Activated CD8-positive, alpha-beta T cell treated with anti-CD3 and anti-CD28 coated beads for 36 hours (primary cell): ENCODE measurements around the gene PFKFB3. TPM values are rescaled to one million over a fixed set of nuclear protein-coding genes. Genes with fewer than 3 reads are reported as not detected.
A peak's percentile ranks its signal among the peaks of the same experiment; 100 is the strongest.

Experiments used
- ATAC-seq: fragments of 200-7000 bp; cut with Tn5 transposase; one replicate; pipeline ENCODE4 v1.10.0; 2021; ENCODE audit warnings: mild to moderate bottlenecking, moderate library complexity
- CTCF ChIA-PET: fragments of 350-600 bp; sonication (Branson Sonifier 250); formaldehyde crosslinking; loops from one replicate; lab custom pipeline; 2021; ENCODE audit warnings: antibody characterized with exemption; lab: Charles Lee
- POLR2A ChIA-PET: fragments of 350-600 bp; sonication (Branson Sonifier 250); formaldehyde crosslinking; loops from one replicate; lab custom pipeline; 2021; ENCODE audit warnings: antibody characterized with exemption; lab: Charles Lee
- DNase-seq: peaks from one replicate; pipeline ENCODE4 v3.0.0-alpha.2; 2020
- H3K27ac Mint-ChIP-seq: one replicate; pipeline ENCODE4 v1.8.0; 2021; ENCODE audit warnings: mild to moderate bottlenecking, mixed read lengths
- H3K27me3 Mint-ChIP-seq: one replicate; pipeline ENCODE4 v1.8.0; 2021; ENCODE audit warnings: mixed read lengths
- H3K36me3 Mint-ChIP-seq: one replicate; pipeline ENCODE4 v1.8.0; 2021; ENCODE audit warnings: low read depth, mixed read lengths
- H3K4me1 Mint-ChIP-seq: one replicate; pipeline ENCODE4 v1.8.0; 2021; ENCODE audit warnings: low read depth, mixed read lengths
- H3K4me3 Mint-ChIP-seq: one replicate; pipeline ENCODE4 v1.8.0; 2021; ENCODE audit warnings: mild to moderate bottlenecking, moderate library complexity, mixed read lengths
- H3K9me3 Mint-ChIP-seq: one replicate; pipeline ENCODE4 v1.8.0; 2021; ENCODE audit warnings: mixed read lengths
- intact Hi-C: fragments of 100-400 bp; cut with micrococcal nuclease; formaldehyde crosslinking; loops from one replicate; pipeline ENCODE4 v1.10.0; 2022
- total RNA-seq, 2 experiments: library from RNA; stranded (reverse); gene quantifications; one replicate each; pipeline ENCODE4 v1.2.3, GENCODE V29; 2021
- TF ChIP-seq, protein P1 (sequence below): fragments of 200-600 bp; IDR thresholded peaks from one replicate; pipeline ENCODE4 v1.8.0; 2022; ENCODE audit warnings: antibody characterized with exemption, mild to moderate bottlenecking

Gene PFKFB3
- total RNA-seq, 2 experiments from 2014 or later, result 107 to 117 TPM

DNA sequence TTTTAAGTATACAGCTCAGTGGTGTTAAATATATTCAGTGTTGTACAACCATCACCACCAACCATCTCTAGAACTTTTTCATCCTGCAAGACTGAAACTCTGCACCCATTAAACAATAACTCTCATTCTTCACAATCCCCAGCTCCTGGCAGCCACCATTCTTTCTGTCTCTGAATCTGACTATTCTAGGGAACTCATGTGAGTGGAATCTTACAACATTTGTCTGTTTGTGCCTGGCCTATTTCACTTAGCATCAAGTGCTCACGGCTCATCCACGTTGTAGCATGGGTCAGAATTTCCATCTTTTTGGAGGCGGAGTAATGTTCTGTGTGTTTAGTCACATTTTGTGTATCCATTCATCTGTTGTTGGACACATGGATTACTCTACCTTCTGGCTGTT is 40.8 kb upstream of the PFKFB3 start:
- Mint-ChIP-seq H3K4me1 (peaks cover 43% of the 10 kb centered on the region), H3K27me3 (no peaks in the 10 kb centered on the region), H3K9me3 (no peaks in the 10 kb centered on the region), H3K4me3 (no peak overlapping the region), H3K36me3 (peaks cover 20% of the 10 kb centered on the region), H3K27ac (peak overlapping the region; percentile 31)
- TF ChIP-seq, protein P1, sequence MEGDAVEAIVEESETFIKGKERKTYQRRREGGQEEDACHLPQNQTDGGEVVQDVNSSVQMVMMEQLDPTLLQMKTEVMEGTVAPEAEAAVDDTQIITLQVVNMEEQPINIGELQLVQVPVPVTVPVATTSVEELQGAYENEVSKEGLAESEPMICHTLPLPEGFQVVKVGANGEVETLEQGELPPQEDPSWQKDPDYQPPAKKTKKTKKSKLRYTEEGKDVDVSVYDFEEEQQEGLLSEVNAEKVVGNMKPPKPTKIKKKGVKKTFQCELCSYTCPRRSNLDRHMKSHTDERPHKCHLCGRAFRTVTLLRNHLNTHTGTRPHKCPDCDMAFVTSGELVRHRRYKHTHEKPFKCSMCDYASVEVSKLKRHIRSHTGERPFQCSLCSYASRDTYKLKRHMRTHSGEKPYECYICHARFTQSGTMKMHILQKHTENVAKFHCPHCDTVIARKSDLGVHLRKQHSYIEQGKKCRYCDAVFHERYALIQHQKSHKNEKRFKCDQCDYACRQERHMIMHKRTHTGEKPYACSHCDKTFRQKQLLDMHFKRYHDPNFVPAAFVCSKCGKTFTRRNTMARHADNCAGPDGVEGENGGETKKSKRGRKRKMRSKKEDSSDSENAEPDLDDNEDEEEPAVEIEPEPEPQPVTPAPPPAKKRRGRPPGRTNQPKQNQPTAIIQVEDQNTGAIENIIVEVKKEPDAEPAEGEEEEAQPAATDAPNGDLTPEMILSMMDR, result no peak
- intact Hi-C loops, result no loop called here
- CTCF ChIA-PET, result interaction anchor here (1.0 to 3.6 kb wide), 7 partner anchors 8 to 248 kb away, joined by 3 to 33 read pairs (median 3); no protein-coding TSS in a partner anchor
- DNase-seq (no peak), ATAC-seq (no peak)
- POLR2A ChIA-PET, result interaction anchor here (0.8 to 2.1 kb wide), 5 partner anchors 9 to 65 kb away, joined by 3 to 7 read pairs (median 3); no protein-coding TSS in a partner anchor

DNA sequence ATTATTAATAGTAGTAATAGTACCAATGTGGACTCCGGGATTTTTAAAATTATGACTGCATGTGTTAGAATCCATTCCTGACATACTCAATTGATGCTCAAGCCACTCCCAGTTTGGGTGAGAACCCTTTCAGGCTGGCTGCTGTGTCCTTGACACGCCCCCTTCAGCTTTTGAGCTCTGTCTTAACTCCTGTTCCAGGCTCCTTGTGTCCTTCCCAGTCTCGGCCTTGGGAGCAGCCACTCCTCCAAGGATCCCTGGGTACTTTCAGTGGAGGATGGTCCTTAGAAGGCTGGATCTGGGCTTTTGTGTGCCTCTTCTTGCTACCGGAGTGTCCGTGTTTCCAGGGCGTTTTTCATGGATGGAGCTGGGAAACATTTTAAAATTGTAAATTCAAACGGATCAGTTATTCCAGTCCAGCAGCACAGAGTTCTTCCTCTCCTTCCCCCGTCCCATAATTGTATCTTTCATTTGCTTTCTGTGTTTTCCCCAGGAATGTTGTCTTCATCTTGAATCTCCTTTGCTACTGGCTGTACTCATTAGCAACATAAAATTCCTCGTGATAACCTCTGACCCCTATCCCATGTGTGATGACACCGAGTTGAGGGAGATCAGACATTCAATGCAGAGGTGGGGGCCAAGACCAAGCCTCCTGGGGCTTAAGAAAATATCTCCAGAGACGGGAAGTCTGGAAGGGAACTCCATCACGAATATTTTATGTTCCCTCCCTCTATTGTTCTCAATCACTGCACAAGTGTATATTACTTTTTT is 40.0 kb upstream of the PFKFB3 start:
- ATAC-seq (no peak), DNase-seq (no peak)
- CTCF ChIA-PET, result interaction anchor here (0.9 to 3.6 kb wide), 13 partner anchors 9 to 247 kb away, joined by 3 to 33 read pairs (median 4); partner anchors contain the start of gene PFKFB3
- Mint-ChIP-seq H3K36me3 (peaks cover 24% of the 10 kb centered on the region), H3K27ac (peak overlapping the region; percentile 6), H3K9me3 (no peaks in the 10 kb centered on the region), H3K4me1 (peaks cover 49% of the 10 kb centered on the region), H3K4me3 (peak overlapping the region; percentile 49), H3K27me3 (no peaks in the 10 kb centered on the region)
- TF ChIP-seq, protein P1, result no peak
- intact Hi-C loops, result no loop called here
- POLR2A ChIA-PET, result interaction anchor here (0.7 to 2.1 kb wide), 16 partner anchors 10 to 206 kb away, joined by 3 to 10 read pairs (median 4); partner anchors contain the start of gene PFKFB3

DNA sequence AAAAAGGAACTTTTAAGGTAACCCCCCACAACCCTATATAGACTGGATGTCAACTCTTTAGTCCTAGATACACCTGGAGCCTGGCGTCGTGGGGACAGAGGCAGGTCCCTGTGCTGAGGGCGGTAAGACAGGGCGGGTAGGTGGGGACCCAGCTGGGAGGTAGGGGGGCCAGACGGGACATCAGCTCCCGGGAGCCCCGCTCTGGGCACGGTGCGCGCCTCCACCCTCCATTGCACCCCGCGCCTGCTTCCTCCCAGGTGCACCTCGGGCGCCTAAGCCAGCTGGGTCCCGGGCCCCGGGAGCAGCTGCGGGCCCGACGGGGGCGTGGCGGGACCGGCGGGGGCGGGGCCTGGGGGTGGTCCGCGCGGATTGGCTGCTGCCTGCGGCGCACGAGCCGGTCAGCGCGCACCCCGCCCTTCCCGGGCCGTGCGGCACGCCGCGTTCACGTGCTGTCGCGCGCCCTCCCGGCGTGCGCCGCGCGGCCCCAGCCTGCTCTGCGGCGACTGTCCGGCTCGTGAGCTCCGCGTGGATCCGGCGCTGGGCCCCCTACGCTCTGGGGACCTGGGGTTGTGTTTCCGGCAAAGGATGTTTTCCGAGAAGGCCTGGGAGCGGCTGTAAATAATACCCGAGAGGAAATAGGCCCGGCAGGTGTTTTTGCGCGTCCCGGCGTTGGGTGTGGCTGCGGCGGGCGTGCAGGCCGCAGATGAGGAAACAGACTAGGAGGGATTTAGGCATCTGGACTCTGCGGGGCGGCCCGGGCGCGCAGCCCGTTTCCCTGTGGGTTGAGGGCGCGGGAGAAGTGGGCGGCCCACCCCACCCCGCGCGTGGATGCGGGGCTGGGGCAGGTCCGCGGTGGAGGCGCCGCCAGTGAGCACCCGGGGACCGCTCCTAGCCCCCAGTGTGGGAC is 39.1 kb upstream of the PFKFB3 start:
- ChIA-PET POLR2A (interaction anchor here (0.7 to 2.1 kb wide), 20 partner anchors 9 to 187 kb away, joined by 3 to 10 read pairs (median 4); partner anchors contain the start of genes IL2RA and PFKFB3), CTCF (interaction anchor here (0.6 to 3.6 kb wide), 11 partner anchors 9 to 238 kb away, joined by 3 to 33 read pairs (median 5); partner anchors contain the start of gene PFKFB3)
- no peaks in the 10 kb centered on the region for H3K27me3 Mint-ChIP-seq
- DNase-seq (peak; percentile 90), ATAC-seq (peak; percentile 97)
- H3K4me3 Mint-ChIP-seq, result peak overlapping the region; percentile 93
- H3K36me3 Mint-ChIP-seq, result peaks cover 25% of the 10 kb centered on the region
- H3K27ac Mint-ChIP-seq, result peak overlapping the region; percentile 93
- TF ChIP-seq, protein P1, result no peak
- intact Hi-C loops, result no loop called here
- no peaks in the 10 kb centered on the region for H3K9me3 Mint-ChIP-seq
- H3K4me1 Mint-ChIP-seq, result peaks cover 57% of the 10 kb centered on the region

DNA sequence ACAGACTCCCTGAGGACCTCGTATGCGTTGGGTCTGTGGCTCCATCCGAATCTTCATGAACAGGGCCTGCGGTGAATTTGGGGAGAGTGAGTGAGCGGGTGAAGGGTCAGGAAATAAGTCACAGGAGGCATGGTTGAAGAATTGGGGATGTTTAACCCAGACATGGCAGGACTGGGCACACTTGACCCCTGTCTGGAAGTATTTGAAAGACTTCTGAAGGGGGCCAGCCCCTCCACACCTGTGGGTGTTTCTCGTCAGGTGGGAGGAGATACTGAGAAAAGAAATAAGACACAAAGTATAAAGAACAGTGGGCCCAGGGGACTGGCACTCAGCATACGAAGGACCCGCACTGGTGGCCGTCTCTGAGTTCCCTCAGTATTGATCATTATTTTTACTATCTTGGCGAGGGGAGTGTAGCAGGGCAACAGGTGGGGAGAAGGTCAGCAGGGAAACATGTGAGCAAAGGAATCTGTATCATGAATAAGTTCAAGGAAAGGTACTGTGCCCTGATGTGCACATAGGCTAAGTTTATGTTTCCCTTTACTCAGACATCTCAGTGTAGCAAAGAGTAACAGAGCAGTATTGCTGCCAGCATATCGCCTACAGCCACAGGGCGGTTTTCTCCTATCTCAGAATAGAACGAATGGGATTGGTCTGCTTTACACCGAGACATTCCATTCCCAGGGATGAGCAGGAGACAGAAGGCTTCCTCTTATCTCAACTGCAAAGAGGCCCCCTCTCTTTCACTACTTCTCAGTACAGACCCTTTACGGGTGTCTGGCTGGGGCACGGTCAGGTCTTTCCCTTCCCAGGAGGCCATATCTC is 38.2 kb upstream of the PFKFB3 start:
- CTCF ChIA-PET, result interaction anchor here (1.6 to 2.5 kb wide), 2 partner anchors 23 to 238 kb away, joined by 5 to 13 read pairs; no protein-coding TSS in a partner anchor
- Mint-ChIP-seq H3K36me3 (peaks cover 22% of the 10 kb centered on the region), H3K4me3 (peak overlapping the region; percentile 93), H3K4me1 (peaks cover 66% of the 10 kb centered on the region), H3K27ac (peak overlapping the region; percentile 93), H3K9me3 (no peaks in the 10 kb centered on the region), H3K27me3 (no peaks in the 10 kb centered on the region)
- DNase-seq (no peak), ATAC-seq (no peak)
- intact Hi-C loops, result no loop called here
- TF ChIP-seq, protein P1, result no peak
- POLR2A ChIA-PET, result interaction anchor here (0.7 to 2.1 kb wide), 11 partner anchors 8 to 188 kb away, joined by 3 to 10 read pairs (median 5); partner anchors contain the start of genes IL2RA and PFKFB3
